GM20431 (cell line): Measurements from ENCODE around the gene CCDC92.
"Not testable (repeated sequence)": the region's sequence is repeated elsewhere in the genome, so short reads cannot be mapped to it uniquely, and the experiment has no call there.

Experiments used
- in situ Hi-C: fragments of 300-500 bp; cut with MseI, MboI; formaldehyde crosslinking; loops from one replicate; pipeline ENCODE4 v1.15.0; 2020; ENCODE audit warnings: low sequenced_read_pairs; ENCODE audit not compliant: unreplicated experiment

CCDC92 gene

GRCh38 chr12:123952037-123952436 is 20.6 kb downstream of the CCDC92 start:
- in situ Hi-C loops: no loop called here

GRCh38 chr12:123951467-123951866 is 21.2 kb downstream of the CCDC92 start:
- in situ Hi-C loops: no loop called here

GRCh38 chr12:123950476-123951349 is 21.9 kb downstream of the CCDC92 start:
- in situ Hi-C loops: no loop called here

GRCh38 chr12:123949770-123950165 is 22.9 kb downstream of the CCDC92 start:
- in situ Hi-C loops: no loop called here

DNA sequence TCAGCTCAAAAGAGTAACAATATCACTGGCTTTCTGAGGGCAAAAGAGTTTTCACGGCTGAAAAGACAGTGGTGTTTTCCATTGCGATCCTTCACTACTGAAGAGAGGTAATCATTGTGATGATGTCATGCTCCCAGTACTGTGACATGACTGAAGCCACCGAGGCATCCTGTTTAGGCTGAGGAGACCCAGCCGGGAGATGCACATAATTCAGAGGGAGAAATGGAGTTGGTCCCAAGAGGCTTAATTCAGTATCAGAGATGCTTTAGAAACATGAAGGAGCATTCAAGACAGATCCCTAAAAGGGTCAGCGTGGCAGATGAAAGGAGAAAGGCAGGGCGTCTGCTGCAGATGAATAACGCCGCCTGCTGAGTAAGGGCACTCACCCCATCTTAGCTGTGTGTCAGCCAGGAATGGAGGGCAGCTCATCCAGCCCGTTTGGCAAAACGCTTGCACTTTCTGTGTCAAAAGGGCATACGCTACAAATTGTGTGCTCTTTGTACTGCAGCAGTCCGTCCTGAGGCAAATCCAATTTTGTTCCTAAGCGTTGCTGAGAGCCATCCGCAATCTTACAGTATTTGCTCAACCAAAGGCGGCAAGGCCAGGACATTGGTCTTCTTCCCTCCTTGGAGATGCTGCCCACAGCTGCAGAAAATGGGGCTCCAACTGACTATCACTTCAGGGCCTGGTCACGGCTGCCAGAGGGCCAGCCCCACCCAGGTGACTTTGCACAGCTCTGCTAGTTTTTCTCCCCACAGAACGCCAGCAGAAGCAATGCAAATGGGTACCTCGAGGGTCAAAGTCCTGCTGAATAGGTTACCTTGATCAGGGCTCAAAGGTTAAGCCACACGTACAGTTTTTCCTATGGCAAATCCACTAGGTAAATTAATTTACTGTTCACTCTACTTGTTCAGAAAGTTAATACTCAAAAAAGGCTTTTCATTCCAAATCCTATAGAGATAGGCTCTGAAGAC is 23.5 kb downstream of the CCDC92 start:
- in situ Hi-C loops: no loop called here

DNA sequence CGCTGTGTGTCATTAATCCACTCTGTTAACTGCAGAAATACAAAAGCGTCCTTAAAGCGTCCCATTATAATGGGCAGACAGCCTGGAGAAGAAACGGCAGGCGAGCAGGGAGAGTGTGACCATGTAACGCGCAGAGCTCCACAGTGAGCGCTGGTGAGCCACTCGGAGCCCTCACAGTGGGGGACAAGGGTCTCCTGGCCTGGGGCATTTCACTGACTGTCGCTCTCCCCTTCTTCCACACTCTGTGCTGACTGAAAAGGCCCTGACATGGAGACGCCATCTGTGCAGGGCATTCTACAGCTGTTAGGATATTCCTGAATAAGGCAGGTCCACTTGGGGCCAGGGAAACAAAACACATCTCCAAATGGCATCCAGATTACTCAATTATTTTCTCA is 24.2 kb downstream of the CCDC92 start:
- in situ Hi-C loops: no loop called here

GRCh38 chr12:123947531-123947930 is 25.1 kb downstream of the CCDC92 start:
- in situ Hi-C loops: not testable (repeated sequence)

DNA sequence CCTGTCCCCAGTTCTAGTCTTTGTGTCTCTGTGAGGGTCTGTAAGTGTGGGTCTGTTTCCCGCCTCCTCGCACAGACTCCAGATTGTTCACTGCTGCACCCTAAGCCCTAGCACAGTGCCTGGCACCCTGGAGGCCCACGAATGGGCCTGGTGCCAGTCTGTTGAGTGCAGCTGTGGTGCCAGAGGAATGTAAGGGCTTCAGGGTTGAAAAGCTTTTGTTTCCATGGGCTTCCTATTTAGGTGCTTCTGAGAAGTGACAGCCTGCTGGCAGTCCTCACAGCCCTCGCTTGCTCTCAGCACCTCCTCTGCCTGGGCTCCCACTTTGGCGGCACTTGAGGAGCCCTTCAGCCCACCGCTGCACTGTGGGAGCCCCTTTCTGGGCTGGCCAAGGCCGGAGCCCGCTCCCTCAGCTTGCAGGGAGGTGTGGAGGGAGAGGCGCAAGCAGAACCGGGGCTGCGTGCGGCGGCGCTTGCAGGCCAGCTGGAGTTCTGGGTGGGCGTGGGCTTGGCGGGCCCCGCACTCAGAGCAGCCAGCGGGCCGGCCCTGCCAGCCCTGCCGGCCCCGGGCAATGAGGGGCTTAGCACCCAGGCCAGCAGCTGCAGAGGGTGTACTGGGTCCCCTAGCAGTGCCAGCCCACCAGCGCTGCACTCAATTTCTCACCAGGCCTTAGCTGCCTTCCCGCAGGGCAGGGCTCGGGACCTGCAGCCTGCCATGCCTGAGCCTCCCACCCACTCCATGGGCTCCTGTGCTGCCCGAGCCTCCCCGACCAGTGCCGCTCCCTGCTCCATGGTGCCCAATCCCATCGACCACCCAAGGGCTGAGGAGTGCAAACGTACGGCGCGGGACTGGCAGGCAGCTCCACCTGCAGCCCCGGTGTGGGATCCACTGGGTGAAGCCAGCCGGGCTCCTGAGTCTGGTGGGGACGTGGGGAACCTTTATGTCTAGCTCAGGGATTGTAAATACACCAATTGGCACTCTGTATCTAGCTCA is 25.8 kb downstream of the CCDC92 start:
- in situ Hi-C loops: not testable (repeated sequence)

DNA sequence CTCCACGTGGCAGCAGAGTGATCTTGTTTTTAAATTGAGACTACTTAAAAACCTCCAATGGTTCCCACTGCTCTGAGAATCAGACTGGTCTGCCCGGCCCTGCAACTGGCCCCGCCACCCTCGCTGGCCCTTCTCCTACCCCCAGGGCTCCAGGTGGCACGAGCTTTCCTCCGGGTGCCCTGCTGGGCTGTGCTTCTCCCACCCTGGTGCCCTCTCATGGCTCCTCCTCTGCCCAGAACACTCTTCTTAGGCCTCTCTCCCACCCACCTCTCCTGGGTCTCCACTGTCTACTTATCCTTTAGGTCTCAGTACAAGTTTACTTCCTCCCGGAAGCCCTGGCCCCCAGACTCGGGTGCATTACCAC is 26.5 kb downstream of the CCDC92 start:
- in situ Hi-C loops: no loop called here

- in situ Hi-C loops: no loop called here
These were observed 27.1 kb downstream of the CCDC92 start for GRCh38 chr12:123945287-123946151.

DNA sequence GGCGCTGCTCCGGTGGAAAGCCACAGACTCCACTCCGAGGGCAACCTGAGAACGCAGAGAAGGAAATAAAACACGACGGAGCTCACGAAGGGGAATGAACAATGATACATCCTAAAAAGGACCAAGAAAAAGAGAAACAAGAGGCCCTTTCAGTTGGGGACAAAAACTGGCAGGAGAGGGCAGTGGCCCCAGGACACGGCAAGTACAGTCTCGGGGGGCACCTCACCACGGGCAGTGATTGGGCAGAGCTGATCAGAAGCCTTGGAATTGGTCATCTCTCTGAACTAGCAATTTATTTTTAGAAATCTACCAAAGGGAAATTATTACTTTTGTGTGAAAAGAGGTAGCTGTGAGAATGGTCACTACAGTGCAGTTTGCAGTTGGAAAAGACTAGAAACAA is 27.9 kb downstream of the CCDC92 start:
- in situ Hi-C loops: no loop called here

DNA sequence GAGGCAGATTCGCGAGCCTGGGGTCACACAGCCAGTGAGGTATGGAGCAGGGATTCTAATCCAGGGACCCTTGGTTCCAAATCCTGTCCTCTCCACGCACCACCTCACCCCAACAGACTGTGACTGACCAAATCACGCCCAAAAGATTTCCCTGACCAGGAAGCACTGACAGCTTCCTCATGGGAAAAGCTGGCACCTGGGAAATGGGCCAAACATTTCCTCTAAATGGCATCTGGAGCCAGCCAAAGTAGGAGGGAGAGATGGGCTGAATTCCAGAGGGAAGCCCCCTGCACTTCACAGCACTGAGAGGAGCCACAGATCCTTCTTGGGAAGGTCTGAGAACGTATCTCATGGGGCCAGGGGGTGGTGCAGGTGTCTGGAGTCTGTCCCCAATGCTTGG is 28.8 kb downstream of the CCDC92 start:
- in situ Hi-C loops: no loop called here

DNA sequence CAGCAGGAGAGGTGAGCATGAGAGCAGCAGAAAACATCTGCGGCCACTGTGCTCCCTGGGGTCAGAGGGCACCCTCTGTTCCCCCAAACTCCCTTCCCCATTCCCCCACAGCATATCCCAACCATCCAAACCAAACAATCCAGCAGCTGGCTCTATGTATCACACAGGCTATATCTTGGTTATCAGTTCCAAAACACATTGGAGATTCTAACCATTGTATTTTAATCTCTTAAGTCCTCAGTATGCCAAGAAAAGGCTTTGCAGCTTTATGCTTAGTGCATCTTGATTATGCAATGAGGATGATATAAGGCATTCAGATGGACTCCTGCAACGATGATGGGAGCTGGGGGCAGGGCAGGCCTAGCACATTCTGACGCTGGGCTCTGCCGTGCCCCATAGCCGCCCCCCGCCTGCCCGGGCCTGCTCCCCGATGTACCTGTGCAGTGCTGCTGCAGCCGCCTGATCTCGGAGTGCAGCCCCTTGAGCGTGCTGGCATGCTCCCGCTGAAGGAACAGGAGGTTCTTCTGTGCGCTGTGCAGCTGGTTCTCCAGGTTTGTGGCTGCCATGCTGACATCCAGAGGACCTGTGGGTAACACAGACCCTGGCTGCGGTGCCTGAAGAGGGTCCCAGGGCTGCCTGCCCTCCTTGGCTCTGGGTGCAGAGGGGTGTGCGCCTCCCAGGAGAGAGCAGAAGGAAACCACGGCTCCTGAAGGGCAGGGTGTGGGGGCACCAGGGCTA is 29.6 kb downstream of the CCDC92 start:
- in situ Hi-C loops: no loop called here

GRCh38 chr12:123942238-123942653 is 30.4 kb downstream of the CCDC92 start:
- in situ Hi-C loops: no loop called here

- in situ Hi-C loops: no loop called here
These were observed 30.9 kb downstream of the CCDC92 start for GRCh38 chr12:123941624-123942237.

- in situ Hi-C loops: no loop called here
These were observed 31.6 kb downstream of the CCDC92 start for GRCh38 chr12:123941000-123941399.

- in situ Hi-C loops: no loop called here
These were observed 32.0 kb downstream of the CCDC92 start for GRCh38 chr12:123940627-123940966.
